ENCODE results near the gene ASAP2.
A peak's percentile ranks its signal among the peaks of the same experiment; 100 is the strongest.

ASAP2 gene

DNA sequence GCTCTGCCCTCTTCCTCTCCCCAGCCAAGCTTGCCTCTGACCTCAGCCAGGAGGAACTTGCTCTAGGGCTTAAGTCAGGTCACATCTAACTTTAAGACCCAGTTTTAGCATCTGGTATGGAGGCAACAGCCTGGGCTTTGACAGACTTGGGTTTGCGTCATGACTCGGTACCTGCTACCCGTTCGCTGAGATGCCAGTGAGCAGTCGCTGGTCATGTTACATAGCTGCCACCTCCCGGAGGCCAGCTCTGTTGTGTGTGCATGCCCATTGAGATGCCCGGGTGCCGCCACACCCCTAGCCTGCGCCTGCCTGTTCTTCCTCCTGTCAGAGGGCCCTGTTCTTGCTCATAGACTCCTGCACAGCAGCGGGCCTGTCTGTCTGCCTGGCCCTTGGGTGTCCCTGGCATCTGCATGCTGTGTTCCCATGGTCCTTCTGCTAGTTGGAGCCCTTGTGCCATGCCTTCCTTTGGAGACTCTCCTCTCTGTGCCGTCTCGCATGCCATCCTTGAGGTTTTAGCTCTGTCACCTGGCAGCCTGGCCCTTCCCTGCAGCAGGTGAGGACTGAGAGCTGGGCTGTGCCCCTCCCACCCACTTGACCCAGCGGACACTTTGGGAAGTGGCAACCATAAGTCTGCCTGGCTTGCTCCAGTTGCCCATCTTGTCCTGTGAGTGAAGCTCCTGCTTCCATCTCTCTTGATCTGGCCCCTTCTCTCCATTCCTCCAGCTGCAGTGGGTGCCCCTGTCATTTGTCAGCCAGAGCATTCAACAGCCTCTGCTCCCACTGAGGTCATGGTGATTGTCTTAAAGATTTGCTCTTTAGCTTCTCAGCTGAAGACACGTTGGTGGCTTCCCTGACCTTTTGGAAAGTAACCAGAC is 24.9 kb downstream of the ASAP2 start:
- no peak for DNase-seq (ENCODE audit: low spot score)

- DNase-seq (ENCODE audit: low spot score): no peak
These were observed 25.5 kb downstream of the ASAP2 start for GRCh38 chr2:9232166-9232479.

GRCh38 chr2:9232886-9233285 is 26.3 kb downstream of the ASAP2 start:
- no peak for DNase-seq (ENCODE audit: low spot score)

DNA sequence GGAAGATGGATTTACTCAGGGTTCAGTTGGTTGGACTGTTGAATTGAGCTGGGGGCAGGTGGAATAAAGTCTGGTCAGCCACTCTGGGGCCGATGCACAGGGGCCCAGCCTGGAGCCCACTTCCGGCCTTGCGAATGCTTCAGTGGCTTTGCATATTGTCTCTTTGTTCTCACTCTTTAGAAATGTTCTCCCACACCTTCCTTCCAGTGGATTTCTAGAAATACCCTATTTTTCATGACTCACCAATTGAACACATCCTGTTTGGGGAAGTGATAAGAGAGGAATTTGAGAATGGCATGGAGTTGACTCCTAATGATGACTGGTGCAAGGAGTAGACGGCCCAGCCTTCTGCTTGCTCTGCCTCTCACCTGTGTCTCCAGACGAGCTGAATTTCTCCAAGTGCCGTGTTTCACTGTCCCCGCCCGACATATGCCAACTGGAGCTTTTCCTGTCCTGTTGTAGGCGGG is 28.1 kb downstream of the ASAP2 start:
- peak; percentile 73 for DNase-seq (ENCODE audit: low spot score)

- no peak for DNase-seq (ENCODE audit: low spot score)
These were observed 28.8 kb downstream of the ASAP2 start for GRCh38 chr2:9235147-9236044.

DNA sequence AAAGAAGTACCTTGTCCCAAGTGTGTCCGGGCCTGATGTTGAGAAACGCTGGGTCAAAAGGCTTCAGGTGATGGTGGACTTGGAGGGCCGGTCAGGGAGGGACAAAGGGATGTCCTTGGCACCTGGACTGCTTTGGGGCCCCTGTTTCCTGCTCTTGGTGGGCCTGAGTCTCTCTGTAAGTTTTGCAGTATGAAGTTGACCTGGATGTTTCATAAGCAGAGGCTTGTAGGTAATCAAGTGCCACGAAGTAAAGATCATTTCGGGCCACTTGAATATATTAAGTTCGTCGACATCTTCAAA is 29.4 kb downstream of the ASAP2 start:
- no peak for DNase-seq (ENCODE audit: low spot score)

GRCh38 chr2:9236867-9237266 is 30.3 kb downstream of the ASAP2 start:
- DNase-seq (ENCODE audit: low spot score): no peak

DNA sequence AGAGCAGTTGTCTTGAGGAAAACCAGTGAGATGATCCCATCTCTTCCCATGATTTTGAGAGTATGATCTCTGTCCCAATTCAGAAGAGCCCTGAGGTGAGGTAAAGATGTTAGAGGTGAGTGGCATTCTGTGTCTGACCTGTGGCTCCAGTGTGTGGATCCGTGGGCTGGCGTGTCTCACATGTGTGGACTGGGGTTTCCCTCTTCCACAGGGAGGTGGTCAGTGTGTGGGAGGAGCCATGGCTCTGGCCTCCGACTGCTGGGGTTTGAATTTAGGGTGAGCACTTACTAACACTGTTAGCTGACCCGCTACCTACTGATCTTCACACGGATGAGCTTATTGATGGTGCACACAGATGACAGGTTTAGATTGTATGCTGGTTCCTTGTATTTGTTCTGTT is 31.2 kb downstream of the ASAP2 start:
- DNase-seq (ENCODE audit: low spot score): no peak

DNA sequence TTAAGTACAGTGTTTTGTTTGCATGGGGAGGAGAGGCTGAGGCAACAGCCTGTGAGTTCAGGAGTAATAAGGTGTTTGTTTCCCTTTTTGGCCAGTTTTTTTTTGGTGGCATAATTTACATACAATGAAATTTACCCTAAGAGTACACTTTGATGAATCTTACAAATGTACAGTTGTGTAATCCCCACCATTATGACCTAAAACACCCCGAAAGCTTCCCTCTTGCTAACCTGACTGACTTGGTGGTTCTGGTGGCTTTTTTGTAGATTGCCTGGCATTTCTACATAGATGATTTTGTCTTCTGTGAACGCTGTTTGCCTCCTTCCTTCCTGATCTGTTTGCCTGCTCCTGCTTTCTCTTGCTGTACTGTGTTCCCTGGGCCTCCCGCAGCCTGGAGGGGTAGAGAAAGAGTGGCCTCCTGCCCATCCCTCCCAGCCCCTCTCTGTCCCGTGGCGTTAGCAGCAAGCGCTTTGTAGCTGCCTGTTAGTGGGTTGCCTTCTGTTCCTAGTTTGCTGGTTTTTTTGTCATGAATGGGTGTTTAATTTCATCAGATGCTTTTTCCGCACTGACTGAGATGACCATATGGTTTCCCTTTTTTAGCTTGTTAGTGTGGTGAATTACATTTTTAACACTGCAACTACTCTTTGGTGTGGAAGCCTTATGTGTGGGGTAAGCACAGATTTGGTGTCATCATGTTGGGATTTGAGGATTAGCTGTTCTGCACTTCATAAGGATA is 32.1 kb downstream of the ASAP2 start:
- no peak for DNase-seq (ENCODE audit: low spot score)

DNA sequence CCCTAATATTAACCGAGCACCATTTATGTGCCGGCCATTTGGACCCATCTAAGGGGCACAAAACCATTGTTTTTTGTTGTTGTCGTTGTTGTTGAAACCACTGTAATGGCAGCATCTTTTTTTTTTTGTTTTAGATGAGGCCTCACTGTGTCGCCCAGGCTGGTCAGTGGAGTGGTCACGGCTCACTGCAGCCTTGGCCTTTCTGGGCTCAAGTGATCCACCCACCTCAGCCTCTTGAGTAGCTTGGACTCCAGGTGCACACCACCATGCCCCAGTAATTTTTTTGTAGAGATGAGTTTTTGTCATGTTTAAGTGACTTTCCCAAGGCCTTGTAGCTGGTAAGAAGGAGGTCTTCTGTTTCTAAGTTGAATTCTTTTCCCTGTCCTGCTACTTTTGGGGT is 33.0 kb downstream of the ASAP2 start:
- no peak for DNase-seq (ENCODE audit: low spot score)

- DNase-seq (ENCODE audit: low spot score): no peak
These were observed 34.1 kb downstream of the ASAP2 start for GRCh38 chr2:9240745-9241144.

- no peak for DNase-seq (ENCODE audit: low spot score)
These were observed 34.6 kb downstream of the ASAP2 start for GRCh38 chr2:9241233-9241632.

DNA sequence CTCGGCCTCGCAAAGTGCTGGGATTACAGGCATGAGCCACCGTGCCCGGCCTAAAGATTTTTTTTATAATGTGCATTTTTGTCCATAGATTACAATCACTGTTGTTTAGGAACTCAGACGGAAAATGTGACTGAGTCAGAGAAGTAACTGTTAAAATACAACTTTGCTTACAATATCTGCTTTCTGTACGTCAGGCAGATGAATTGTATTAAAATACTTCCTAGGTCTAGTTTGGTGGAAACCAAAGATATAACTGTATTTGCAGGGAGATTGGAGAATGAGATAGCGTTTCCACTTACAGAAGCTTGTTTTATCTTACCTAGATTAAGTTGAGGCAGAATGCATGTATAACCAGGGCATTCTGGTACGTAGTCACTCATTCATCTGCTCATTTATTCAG is 36.7 kb downstream of the ASAP2 start:
- DNase-seq (ENCODE audit: low spot score): no peak

GRCh38 chr2:9244985-9245544 is 38.5 kb downstream of the ASAP2 start:
- DNase-seq (ENCODE audit: low spot score): no peak

GRCh38 chr2:9247177-9247576 is 40.6 kb downstream of the ASAP2 start:
- DNase-seq (ENCODE audit: low spot score): no peak

DNA sequence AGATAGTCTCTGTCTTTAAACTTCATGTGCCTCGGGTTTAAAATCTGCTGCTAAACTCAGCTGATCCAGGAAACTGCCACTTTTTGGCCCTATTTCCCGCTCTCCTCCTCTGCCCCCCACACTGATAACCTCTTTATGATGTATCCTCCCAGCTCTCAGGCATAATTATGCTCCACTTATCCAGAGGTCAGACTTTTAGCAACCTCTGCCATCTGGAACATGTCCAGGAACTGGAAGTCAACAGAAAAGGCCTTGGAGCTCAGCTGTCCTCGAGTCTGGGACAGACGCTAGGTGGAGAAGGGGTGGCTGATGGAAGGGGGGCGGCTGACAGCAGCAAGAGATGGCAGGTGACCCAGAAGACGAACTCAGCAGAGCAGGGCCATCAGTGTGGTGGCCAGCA is 41.2 kb downstream of the ASAP2 start:
- DNase-seq (ENCODE audit: low spot score): no peak

- no peak for DNase-seq (ENCODE audit: low spot score)
These were observed 41.8 kb downstream of the ASAP2 start for GRCh38 chr2:9248363-9248762.

DNA sequence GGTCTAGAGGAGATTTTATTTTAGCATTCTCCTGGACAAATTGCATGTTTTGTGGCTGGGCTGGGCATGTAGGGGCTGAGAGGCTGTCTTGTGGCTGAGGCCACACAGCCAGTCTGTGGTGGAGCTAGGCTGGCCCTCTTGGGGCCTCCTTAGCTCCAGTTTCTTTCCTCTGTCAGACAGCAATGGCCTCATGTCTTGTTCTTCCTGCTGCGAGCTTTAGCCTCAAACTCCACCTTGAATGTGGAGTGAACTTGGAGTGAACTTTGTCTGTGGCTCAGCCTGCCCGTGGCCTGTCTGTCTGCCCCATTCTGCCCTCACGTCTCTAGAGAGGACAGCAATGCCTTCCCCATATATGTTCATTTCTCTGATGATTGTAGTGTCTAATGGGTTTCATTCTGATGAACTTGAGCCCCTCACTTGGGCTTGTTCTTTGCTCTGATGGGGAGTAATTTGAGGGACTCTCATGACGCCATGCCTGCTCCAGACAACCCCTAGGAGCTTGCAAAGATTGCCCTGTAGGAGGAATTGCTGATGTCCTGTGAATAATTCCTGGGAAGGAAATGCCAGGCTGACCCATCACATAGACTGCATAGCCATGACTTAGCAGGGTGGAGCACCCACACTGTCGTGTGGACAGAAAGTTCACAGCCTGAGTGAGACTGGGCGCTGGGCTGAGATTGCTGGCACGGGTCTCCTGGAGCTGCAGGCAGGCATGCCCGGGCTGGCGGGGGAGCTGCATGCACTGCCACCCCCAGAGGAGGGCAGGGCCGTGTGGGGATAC is 42.6 kb downstream of the ASAP2 start:
- no peak for DNase-seq (ENCODE audit: low spot score)

DNA sequence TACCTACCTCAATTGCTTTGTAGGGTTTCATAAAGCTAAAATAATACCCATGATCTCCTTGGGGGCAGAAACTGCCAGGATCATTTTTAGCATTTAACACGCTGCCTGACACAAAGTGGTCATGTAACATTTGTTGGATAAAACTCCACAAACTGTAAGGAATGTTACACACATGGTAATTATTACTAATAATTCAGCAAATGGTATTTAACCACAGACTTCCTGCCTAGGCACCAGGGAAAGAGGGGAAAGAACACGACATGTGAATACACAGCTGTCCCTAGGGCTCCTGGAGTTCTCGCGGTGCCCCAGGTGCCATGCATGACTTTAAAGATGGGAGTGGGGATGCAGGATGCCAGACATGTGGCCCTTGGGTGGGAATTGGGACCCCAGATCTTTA is 43.5 kb downstream of the ASAP2 start:
- no peak for DNase-seq (ENCODE audit: low spot score)

DNA sequence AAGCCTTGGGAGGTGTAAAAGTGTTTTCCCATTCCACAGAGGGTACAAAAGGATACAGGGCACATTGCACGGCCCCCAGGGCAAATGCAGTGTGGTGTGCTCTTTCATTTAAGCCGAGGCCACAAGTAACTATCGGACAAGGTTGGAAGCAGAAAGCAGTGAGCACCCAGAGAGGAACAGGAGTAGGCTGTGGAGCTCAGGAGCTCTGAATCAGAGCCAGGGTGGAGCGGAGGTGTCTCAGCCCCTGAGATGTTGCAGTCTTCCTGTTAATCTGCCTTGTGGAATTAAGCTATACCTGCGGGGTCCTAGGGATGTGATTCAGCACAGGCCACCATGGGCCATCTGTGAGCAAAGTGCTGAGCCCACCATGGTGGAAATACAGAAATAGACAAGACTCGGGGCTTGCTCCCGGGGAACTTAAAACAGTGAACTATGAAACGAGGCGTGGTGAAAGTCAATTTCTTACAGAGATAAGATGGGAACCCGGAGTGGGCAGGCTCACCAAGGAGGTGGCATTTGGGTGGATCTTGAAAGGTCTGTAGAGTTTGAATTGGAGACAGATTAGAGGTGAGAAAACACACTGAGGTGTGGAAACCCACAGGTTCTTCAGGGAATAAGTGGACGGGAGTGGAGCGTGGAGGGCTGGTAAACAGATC is 44.0 kb downstream of the ASAP2 start:
- no peak for DNase-seq (ENCODE audit: low spot score)

Measured in AG08396 (cell line).